Peyer's patch (tissue), 4 donors: ENCODE data around the gene FBXO28.

Experiments used
- POLR2A ChIP-seq, 2 donors: fragments of 450-650 bp; IDR thresholded peaks; one replicate each; pipeline ENCODE4 v1.5.1; 2017; ENCODE audit warnings: antibody characterized with exemption in 2 of 2, mild to moderate bottlenecking in 2 of 2, moderate library complexity in 2 of 2
- TF ChIP-seq, protein P1 (sequence below), 6 experiments: fragments of 450-650 bp in 4 of 6; fragments of 200-600 bp in 2 of 6; sonication (generic) in 1 of 6; IDR thresholded peaks; one replicate each; pipeline ENCODE4 v1.5.1; 2017 to 2019; ENCODE audit warnings: antibody characterized with exemption in 6 of 6, mild to moderate bottlenecking in 3 of 6, moderate library complexity in 1 of 6

DNA sequence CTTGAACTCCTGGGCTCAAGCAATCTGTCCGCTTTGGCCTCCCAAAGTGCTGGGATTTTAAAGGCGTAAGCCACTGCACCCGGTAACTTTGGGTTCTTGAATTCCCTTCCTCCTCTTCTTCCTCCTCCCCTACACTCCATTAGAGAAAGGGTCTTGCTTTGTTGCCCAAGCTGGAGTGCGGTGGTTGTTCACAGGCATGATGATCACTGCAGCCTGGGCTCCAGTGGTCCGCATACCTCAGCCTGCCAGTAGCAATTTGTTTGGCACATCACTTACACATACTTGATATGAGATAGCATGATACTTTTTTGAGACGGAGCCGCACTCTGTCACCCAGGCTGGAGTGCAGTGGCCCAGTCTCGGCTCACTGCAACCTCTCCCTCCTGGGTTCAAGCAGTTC, 71.3 kb downstream of the FBXO28 start:
- TF ChIP-seq, protein P1, sequence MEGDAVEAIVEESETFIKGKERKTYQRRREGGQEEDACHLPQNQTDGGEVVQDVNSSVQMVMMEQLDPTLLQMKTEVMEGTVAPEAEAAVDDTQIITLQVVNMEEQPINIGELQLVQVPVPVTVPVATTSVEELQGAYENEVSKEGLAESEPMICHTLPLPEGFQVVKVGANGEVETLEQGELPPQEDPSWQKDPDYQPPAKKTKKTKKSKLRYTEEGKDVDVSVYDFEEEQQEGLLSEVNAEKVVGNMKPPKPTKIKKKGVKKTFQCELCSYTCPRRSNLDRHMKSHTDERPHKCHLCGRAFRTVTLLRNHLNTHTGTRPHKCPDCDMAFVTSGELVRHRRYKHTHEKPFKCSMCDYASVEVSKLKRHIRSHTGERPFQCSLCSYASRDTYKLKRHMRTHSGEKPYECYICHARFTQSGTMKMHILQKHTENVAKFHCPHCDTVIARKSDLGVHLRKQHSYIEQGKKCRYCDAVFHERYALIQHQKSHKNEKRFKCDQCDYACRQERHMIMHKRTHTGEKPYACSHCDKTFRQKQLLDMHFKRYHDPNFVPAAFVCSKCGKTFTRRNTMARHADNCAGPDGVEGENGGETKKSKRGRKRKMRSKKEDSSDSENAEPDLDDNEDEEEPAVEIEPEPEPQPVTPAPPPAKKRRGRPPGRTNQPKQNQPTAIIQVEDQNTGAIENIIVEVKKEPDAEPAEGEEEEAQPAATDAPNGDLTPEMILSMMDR (IDR thresholded peaks at IDR 0.05): no peak
- no peak for TF ChIP-seq POLR2A (IDR thresholded peaks at IDR 0.05)
